HepG2 (cell line): ENCODE measurements around the gene L3MBTL1. TPM values are rescaled to one million over a fixed set of nuclear protein-coding genes. Genes with fewer than 3 reads are reported as not detected.

Experiments
- ATAC-seq: fragments of 200-7000 bp; cut with Tn5 transposase; 3 replicates; pipeline ENCODE4 v1.9.1; 2020; ENCODE audit warnings: mild to moderate bottlenecking, moderate library complexity
- BruUV-seq: library from RNA; stranded (reverse); fragments of 400-500 nt; replicated peaks from 2 replicates; lab custom pipeline; 2021; lab: Mats Ljungman, UMichigan
- CTCF ChIA-PET: fragments of 300-600 bp; formaldehyde crosslinking; extraction: SDS; loops from one replicate; lab custom pipeline; 2021; ENCODE audit warnings: low total read pairs, inconsistent platforms, low intra/inter-chr PET ratio; lab: Yijun Ruan, JAX
- POLR2A ChIA-PET: fragments of 350-600 bp; sonication (Branson Sonifier 250); formaldehyde crosslinking; loops from one replicate; lab custom pipeline; 2020; ENCODE audit warnings: antibody characterized with exemption, inconsistent platforms; lab: Yijun Ruan, JAX
- DNase-seq: peaks from one replicate; pipeline ENCODE4 v3.0.0-alpha.2; 2015; ENCODE audit warnings: low spot score
- FAIRE-seq: peaks from 3 replicates; lab custom pipeline; 2011; peaks lifted over from hg19 to GRCh38; lab: Jason Lieb, UNC
- H2AFZ ChIP-seq: one replicate; pipeline ENCODE4 v1.6.1; 2011; ENCODE audit warnings: low read length, inconsistent platforms
- H3K27ac ChIP-seq: fragments of 300-600 bp; 3 replicates; pipeline ENCODE4 v1.8.0; 2011; ENCODE audit warnings: mixed run types, mild to moderate bottlenecking, mixed read lengths, low read length, inconsistent platforms; ENCODE audit not compliant: insufficient read depth; ENCODE audit errors: extremely low read length
- H3K27me3 ChIP-seq, 2 experiments: fragments of 200-600 bp in 1 of 2; 2 replicates in 1 of 2; 3 replicates in 1 of 2; pipeline versions ENCODE4 v1.6.0 to v1.8.0; 2011; ENCODE audit warnings: low read length in 2 of 2, mild to moderate bottlenecking in 2 of 2, moderate library complexity in 2 of 2, inconsistent platforms in 1 of 2; ENCODE audit not compliant: insufficient read depth in 2 of 2, control insufficient read depth in 1 of 2
- H3K36me3 ChIP-seq, 2 experiments: fragments of 200-600 bp in 1 of 2; replicated peaks in 1 of 2; 2 replicates in 1 of 2; 3 replicates in 1 of 2; pipeline versions ENCODE4 v1.5.1 to v1.8.0; 2011; ENCODE audit warnings: low read length in 2 of 2, inconsistent platforms in 1 of 2; ENCODE audit not compliant: insufficient read depth in 2 of 2, control insufficient read depth in 1 of 2
- H3K4me1 ChIP-seq: 2 replicates; pipeline ENCODE4 v1.5.1; 2012; ENCODE audit warnings: low read length, inconsistent platforms; ENCODE audit not compliant: insufficient read depth
- H3K4me2 ChIP-seq: 2 replicates; pipeline ENCODE4 v1.6.0; 2011; ENCODE audit warnings: low read depth, low read length, inconsistent platforms
- H3K4me3 ChIP-seq, 3 experiments: fragments of 200-600 bp in 1 of 3; sonication (generic), shearing (Covaris generic) in 1 of 3; replicated peaks in 1 of 3; 2 replicates each; pipeline ENCODE4 v1.5.1; 2011 to 2016; ENCODE audit warnings: low read length in 3 of 3, inconsistent platforms in 2 of 3, low read depth in 2 of 3, mild to moderate bottlenecking in 2 of 3, control low read depth in 1 of 3, mixed read lengths in 1 of 3; ENCODE audit not compliant: insufficient read depth in 1 of 3
- H3K79me2 ChIP-seq: one replicate; pipeline ENCODE4 v1.6.1; 2011; ENCODE audit warnings: low read length, inconsistent platforms; ENCODE audit not compliant: insufficient read depth
- H3K9ac ChIP-seq: 2 replicates; pipeline ENCODE4 v1.6.0; 2011; ENCODE audit warnings: mild to moderate bottlenecking, low read depth, low read length, inconsistent platforms; ENCODE audit not compliant: insufficient read depth
- H3K9me3 ChIP-seq: 2 replicates; pipeline ENCODE4 v1.5.1; 2012; ENCODE audit warnings: mild to moderate bottlenecking, low read length
- H4K20me1 ChIP-seq: 2 replicates; pipeline ENCODE4 v1.6.0; 2011; ENCODE audit warnings: inconsistent platforms, mild to moderate bottlenecking, low read length, moderate library complexity; ENCODE audit not compliant: insufficient read depth
- GABPB1 ChIP-seq: IDR thresholded peaks from 2 replicates; pipeline ENCODE4 v1.6.1; 2016; ENCODE audit warnings: mild to moderate bottlenecking, missing genetic modification reagents, moderate library complexity, missing compliant biosample characterization
- GATAD1 ChIP-seq: IDR thresholded peaks from 2 replicates; pipeline ENCODE4 v1.6.1; 2016; ENCODE audit warnings: missing genetic modification reagents, missing compliant biosample characterization
- KDM6A ChIP-seq: IDR thresholded peaks from 2 replicates; pipeline ENCODE4 v1.6.1; 2016; ENCODE audit warnings: low read depth
- MEF2D ChIP-seq: sonication (generic); formaldehyde crosslinking; IDR thresholded peaks from 2 replicates; pipeline ENCODE4 v1.5.1; 2020; ENCODE audit warnings: mild to moderate bottlenecking, missing genetic modification reagents
- MTA1 ChIP-seq: sonication (generic); formaldehyde crosslinking; IDR thresholded peaks from 2 replicates; pipeline ENCODE4 v1.4.0; 2020; ENCODE audit warnings: missing genetic modification reagents, mild to moderate bottlenecking, borderline replicate concordance
- USF2 ChIP-seq, 2 experiments: sonication (generic) in 1 of 2; formaldehyde crosslinking in 1 of 2; IDR thresholded peaks; 2 replicates each; pipeline versions ENCODE4 v1.5.1 to v1.6.1; 2011 to 2020; ENCODE audit warnings: borderline replicate concordance in 1 of 2, low read depth in 1 of 2, low read length in 1 of 2, mild to moderate bottlenecking in 1 of 2, missing genetic modification reagents in 1 of 2, moderate library complexity in 1 of 2
- ZBTB33 ChIP-seq: sonication (generic); formaldehyde crosslinking; IDR thresholded peaks from 2 replicates; pipeline ENCODE4 v1.4.0; 2020; ENCODE audit warnings: missing genetic modification reagents
- ZFP36L1 ChIP-seq: sonication (generic); formaldehyde crosslinking; IDR thresholded peaks from 2 replicates; pipeline ENCODE4 v1.8.0; 2022; ENCODE audit warnings: mild to moderate bottlenecking, missing genetic modification reagents, moderate library complexity
- ZKSCAN1 ChIP-seq: fragments of 150-350 bp; IDR thresholded peaks from 2 replicates; pipeline ENCODE4 v1.6.1; 2014; ENCODE audit warnings: low read length
- ZNF101 ChIP-seq: sonication (generic); formaldehyde crosslinking; IDR thresholded peaks from 2 replicates; pipeline ENCODE4 v1.4.0; 2020; ENCODE audit warnings: mild to moderate bottlenecking, low read depth, missing genetic modification reagents, borderline replicate concordance
- ZNF253 ChIP-seq: sonication (generic); formaldehyde crosslinking; IDR thresholded peaks from 2 replicates; pipeline ENCODE4 v1.8.0; 2022; ENCODE audit warnings: mild to moderate bottlenecking, missing genetic modification reagents, borderline replicate concordance
- ZNF280B ChIP-seq: sonication (generic); formaldehyde crosslinking; IDR thresholded peaks from 2 replicates; pipeline ENCODE4 v1.5.0; 2020; ENCODE audit warnings: missing genetic modification reagents, mild to moderate bottlenecking, borderline replicate concordance
- ZNF331 ChIP-seq: sonication (generic); formaldehyde crosslinking; IDR thresholded peaks from 2 replicates; pipeline ENCODE4 v1.4.0; 2020; ENCODE audit warnings: missing genetic modification reagents
- ZNF468 ChIP-seq: sonication (generic); formaldehyde crosslinking; IDR thresholded peaks from 2 replicates; pipeline ENCODE4 v1.8.0; 2022; ENCODE audit warnings: mild to moderate bottlenecking, moderate library complexity, missing genetic modification reagents
- ZNF597 ChIP-seq: sonication (generic); formaldehyde crosslinking; IDR thresholded peaks from 2 replicates; pipeline ENCODE4 v1.5.0; 2020; ENCODE audit warnings: missing genetic modification reagents
- ZNF792 ChIP-seq: IDR thresholded peaks from 2 replicates; pipeline ENCODE4 v1.6.1; 2016
- whole genome bisulfite sequencing: methylation state at CpG from one replicate; pipeline ENCODE4 v1.1.6; 2017; ENCODE audit warnings: low lambda C conversion rate; 5-methylcytosine and 5-hydroxymethylcytosine counted together
- in situ Hi-C: cut with HindIII; loops from 2 replicates; pipeline ENCODE4 v1.10.0; 2017; ENCODE audit warnings: low pct_unique_long_range_greater_than_20kb; ENCODE audit not compliant: extremely low pct_ligation_motif_present
- intact Hi-C: fragments of 100-400 bp; cut with micrococcal nuclease; formaldehyde crosslinking; loops from one replicate; pipeline ENCODE4 v1.10.0; 2022; ENCODE audit not compliant: unreplicated experiment
- polyA plus RNA-seq, 8 experiments: library from polyadenylated mRNA; depleted of rRNA in 3 of 8; stranded (reverse) in 7 of 8; unstranded in 1 of 8; fragments of >200 nt; fragmentation: Illumina TruSeq in 4 of 8; extraction: Trizol in 4 of 8; gene quantifications; 2 replicates each; pipeline versions ENCODE4 v1.2.1 to v1.2.3, GENCODE V29; 2011 to 2016; ENCODE audit warnings: low read depth in 4 of 8, missing spikeins in 1 of 8, mixed read lengths in 1 of 8; ENCODE audit not compliant: insufficient read depth in 1 of 8
- total RNA-seq, 5 experiments: library from RNA; depleted of rRNA; stranded (reverse); fragments of >200 nt; fragmentation: Illumina TruSeq; extraction: Trizol; gene quantifications; 2 replicates each; pipeline ENCODE4 v1.2.3, GENCODE V29; 2016; ENCODE audit warnings: low read depth in 1 of 5

L3MBTL1 gene
- total and polyA plus RNA-seq, 2 of the 13 experiments (the other 11 are each of a cell fraction or from before 2014, with no cell fraction given): 9.0 to 17.8 TPM

GRCh38 chr20:43530321-43531090 is 23.0 kb downstream of the L3MBTL1 start:
- Histone ChIP-seq H3K4me3 (no peak overlapping the region), H3K4me1 (peaks cover 39% of the 10 kb centered on the region), H4K20me1 (no peaks in the 10 kb centered on the region), H3K27ac (peak overlapping the region; percentile 65), H3K9me3 (no peaks in the 10 kb centered on the region), H3K79me2 (no peaks in the 10 kb centered on the region), H3K4me2 (peak overlapping the region; percentile 42), H3K36me3 (no peaks in the 10 kb centered on the region; a peak in 1 of 5 replicates), H2AFZ (no peak overlapping the region), H3K27me3 (no peaks in the 10 kb centered on the region), H3K9ac (peak overlapping the region; percentile 28; the same call in 1 of the 2 replicates)
- FAIRE-seq (peak; percentile 83), ATAC-seq (peak; percentile 89), DNase-seq (peak; percentile 91)
- intact Hi-C loops (loop anchor here (1.0 kb wide), 1 partner anchor 53 kb away; no protein-coding TSS in a partner anchor), in situ Hi-C loops (no loop called here)
- WGBS: 55% methylated on average over 12 of the region's 14 CpGs
- no TSS peak for BruUV-seq
- ChIA-PET CTCF (no interaction called here), POLR2A (interaction anchor here (0.6 to 5.1 kb wide), 13 partner anchors 9 to 1119 kb away, joined by 3 to 40 read pairs (median 5); partner anchors contain the start of genes L3MBTL1, SGK2 and SRSF6)
- TF ChIP-seq ZNF792 (CRISPR knock-in tag): peak; percentile 100
- TF ChIP-seq ZBTB33 (CRISPR knock-in tag): peak; percentile 60; the same call in 1 of the 2 replicates
- TF ChIP-seq ZNF597 (CRISPR knock-in tag): no peak
- peak; percentile 55 for TF ChIP-seq GABPB1
- TF ChIP-seq ZKSCAN1: no peak
- TF ChIP-seq ZNF468 (CRISPR knock-in tag): no peak
- TF ChIP-seq ZNF101 (CRISPR knock-in tag): no peak
- peak; percentile 54 for TF ChIP-seq USF2 (IDR thresholded peaks at IDR 0.05; ENCODE audit: low read depth, low read length)
- TF ChIP-seq USF2 (CRISPR knock-in tag; IDR thresholded peaks at IDR 0.05; ENCODE audit: borderline replicate concordance): peak; percentile 61; the same call in 1 of the 2 replicates
- TF ChIP-seq GATAD1 (CRISPR knock-in tag): peak; percentile 56
- peak; percentile 89 for TF ChIP-seq ZNF331 (CRISPR knock-in tag)
- peak; percentile 89 for TF ChIP-seq MEF2D (CRISPR knock-in tag)
- TF ChIP-seq ZNF253: peak; percentile 21; the same call in 1 of the 2 replicates
- TF ChIP-seq ZNF280B (CRISPR knock-in tag): peak; percentile 94; the same call in 1 of the 2 replicates
- peak; percentile 92 for TF ChIP-seq ZFP36L1 (CRISPR knock-in tag)
- TF ChIP-seq MTA1 (CRISPR knock-in tag): peak; percentile 90; the same call in 1 of the 2 replicates
- TF ChIP-seq KDM6A (CRISPR knock-in tag): peak; percentile 72
